ENCODE measurements around the gene UCK2.

Gene UCK2

DNA sequence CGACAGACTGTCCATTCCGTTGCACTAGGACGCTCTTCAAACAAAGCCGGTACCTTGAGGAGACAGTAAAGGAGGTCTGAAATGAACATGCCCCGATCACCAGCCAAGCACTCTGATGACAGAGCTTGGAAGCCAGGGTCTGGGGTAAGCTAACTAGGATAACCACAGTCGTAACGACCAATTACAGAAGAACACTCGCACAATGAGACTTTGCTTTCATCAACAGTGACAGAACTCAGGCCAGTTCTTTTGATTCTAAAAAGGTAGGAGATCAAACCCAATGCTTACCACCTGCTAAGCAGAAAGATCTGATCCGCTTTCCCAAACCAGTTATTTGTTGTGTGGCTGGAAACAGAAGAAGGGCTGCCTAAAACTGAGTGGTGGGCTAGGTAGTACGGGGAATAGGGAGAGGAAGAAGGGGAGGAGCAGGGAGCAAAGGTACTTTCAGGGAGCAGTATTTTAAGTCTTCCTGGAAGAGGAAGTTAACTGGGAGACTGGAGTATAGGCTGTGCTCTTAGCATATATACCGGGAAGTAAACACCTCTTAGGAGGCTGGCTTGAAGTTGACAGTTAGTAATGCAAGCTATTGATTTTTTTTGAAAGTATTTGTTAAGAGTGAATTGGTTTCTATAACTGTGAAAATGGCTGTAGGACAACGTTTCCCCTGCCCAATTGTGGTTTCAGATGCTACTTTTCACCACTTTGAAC, 38.4 kb downstream of the UCK2 start:
- TF ChIP-seq, protein P1, sequence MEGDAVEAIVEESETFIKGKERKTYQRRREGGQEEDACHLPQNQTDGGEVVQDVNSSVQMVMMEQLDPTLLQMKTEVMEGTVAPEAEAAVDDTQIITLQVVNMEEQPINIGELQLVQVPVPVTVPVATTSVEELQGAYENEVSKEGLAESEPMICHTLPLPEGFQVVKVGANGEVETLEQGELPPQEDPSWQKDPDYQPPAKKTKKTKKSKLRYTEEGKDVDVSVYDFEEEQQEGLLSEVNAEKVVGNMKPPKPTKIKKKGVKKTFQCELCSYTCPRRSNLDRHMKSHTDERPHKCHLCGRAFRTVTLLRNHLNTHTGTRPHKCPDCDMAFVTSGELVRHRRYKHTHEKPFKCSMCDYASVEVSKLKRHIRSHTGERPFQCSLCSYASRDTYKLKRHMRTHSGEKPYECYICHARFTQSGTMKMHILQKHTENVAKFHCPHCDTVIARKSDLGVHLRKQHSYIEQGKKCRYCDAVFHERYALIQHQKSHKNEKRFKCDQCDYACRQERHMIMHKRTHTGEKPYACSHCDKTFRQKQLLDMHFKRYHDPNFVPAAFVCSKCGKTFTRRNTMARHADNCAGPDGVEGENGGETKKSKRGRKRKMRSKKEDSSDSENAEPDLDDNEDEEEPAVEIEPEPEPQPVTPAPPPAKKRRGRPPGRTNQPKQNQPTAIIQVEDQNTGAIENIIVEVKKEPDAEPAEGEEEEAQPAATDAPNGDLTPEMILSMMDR (IDR thresholded peaks at IDR 0.05; ENCODE audit: low read depth, low read length) = no peak
- in situ Hi-C loops (cut with HindIII; ENCODE audit: low sequenced_read_pairs) = no loop called here
- DNase-seq (ENCODE audit: low read depth, low spot score) = no peak
- H3K4me3 ChIP-seq (ENCODE audit: low read depth, low read length) = no peak overlapping the region

DNA sequence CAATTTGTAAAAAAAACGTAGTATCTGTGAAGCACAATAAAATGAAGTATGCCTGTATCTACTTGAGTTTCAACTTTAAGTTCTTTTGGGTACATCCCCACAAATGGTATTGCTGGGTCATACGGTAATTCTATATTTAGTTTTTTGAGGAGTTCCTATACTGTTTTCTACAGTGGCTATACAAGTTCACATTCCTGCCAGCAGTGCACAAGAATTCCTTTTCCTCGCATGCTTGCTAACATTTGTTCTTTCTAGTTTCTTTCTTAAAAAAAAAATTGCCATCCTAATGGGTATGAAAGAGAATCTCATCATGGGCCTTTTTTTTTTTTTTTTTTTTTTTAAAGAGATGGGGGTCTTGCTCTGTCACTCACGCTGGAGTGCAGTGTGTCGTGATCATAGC, 41.9 kb downstream of the UCK2 start:
- DNase-seq (ENCODE audit: low read depth, low spot score) = no peak
- TF ChIP-seq, protein P1 (IDR thresholded peaks at IDR 0.05; ENCODE audit: low read depth, low read length) = peak; percentile 23
- in situ Hi-C loops (cut with HindIII; ENCODE audit: low sequenced_read_pairs) = no loop called here
- H3K4me3 ChIP-seq (ENCODE audit: low read depth, low read length) = no peak overlapping the region

DNA sequence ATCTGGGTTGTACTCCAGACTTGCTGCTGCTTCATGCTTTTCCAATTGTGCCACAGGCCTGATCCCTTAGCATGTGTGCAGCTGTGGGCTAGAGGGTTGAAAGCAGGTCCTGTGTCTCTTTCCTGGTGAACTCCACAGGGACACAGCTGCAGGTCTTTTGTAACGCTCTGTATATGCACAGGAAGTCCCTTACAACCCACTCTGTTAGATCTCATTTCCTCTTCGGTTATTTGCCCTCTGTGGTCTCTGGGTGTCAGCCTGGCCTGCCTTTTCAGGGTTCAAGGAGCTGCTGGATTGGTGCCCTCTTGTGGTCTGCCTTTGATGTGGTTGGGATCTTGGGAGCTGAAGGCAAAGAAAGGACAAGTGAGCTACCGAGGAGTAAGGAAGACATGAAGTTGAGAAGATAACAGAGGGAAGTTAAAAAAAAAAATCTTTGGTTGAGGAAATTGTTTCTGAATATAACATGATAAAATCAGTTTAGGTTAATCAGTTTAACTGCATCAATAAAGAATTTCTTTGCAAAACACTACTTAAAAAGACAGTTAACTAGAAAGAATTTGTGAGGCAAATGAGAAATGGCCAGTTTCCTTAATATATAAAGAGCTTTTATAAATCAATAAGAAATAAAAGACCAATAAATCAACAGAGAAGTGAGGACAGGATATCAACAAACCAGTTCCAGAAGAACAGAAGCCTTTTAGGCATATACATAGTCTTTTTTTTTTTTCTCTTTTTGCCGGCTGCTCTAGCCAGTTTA, 44.1 kb downstream of the UCK2 start:
- no peak overlapping the region for H3K4me3 ChIP-seq (ENCODE audit: low read depth, low read length)

DNA sequence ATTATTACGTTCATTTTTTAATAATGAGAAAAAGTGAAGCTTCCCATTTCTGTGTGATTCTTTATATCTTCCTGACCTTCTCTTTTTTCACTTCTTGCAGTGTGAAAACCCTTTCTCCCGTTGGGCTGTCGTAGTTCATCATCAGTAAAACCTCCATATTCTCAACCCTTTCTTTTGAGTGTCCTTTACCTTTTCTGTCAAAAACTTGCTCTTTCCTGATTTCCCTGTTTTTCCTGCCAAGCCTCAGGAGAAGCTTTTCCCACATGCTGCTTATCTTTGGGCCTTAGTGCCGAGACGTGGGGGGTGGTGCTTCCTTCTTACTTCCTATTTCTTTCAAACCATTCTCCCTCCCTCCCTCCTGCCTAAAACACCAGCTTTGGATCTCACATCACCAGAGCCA, 46.1 kb downstream of the UCK2 start:
- H3K4me3 ChIP-seq (ENCODE audit: low read depth, low read length) = no peak overlapping the region
- DNase-seq (ENCODE audit: low read depth, low spot score) = no peak
- in situ Hi-C loops (cut with HindIII; ENCODE audit: low sequenced_read_pairs) = no loop called here
- TF ChIP-seq, protein P1 (IDR thresholded peaks at IDR 0.05; ENCODE audit: low read depth, low read length) = no peak

More for the DNA sequence above, 44.1 kb downstream of the UCK2 start:
- DNase-seq (ENCODE audit: low read depth, low spot score) = peak; percentile 70
- in situ Hi-C loops (cut with HindIII; ENCODE audit: low sequenced_read_pairs) = no loop called here
- TF ChIP-seq, protein P1 (IDR thresholded peaks at IDR 0.05; ENCODE audit: low read depth, low read length) = peak; percentile 20

DNA sequence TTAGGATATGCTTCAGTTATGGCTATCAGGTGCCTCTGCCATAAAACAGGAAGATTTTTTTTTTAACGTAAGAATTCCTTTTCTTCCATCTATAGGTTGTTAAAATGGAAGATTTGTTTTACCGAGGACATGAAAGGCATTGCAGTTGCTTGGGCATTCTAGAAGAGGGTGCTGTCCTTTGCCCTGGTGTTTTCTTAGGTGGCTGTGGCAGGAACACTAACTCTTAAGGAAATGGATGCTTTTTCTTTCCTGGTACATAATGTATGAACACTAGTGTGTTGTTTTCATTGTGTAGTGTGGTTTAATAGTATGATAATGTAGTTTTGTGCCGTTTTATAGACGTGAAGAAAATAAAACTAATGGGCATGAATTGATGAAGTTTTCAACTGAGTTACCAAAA, 47.2 kb downstream of the UCK2 start:
- TF ChIP-seq, protein P1 (IDR thresholded peaks at IDR 0.05; ENCODE audit: low read depth, low read length) = no peak
- in situ Hi-C loops (cut with HindIII; ENCODE audit: low sequenced_read_pairs) = no loop called here
- DNase-seq (ENCODE audit: low read depth, low spot score) = no peak
- H3K4me3 ChIP-seq (ENCODE audit: low read depth, low read length) = no peak overlapping the region

DNA sequence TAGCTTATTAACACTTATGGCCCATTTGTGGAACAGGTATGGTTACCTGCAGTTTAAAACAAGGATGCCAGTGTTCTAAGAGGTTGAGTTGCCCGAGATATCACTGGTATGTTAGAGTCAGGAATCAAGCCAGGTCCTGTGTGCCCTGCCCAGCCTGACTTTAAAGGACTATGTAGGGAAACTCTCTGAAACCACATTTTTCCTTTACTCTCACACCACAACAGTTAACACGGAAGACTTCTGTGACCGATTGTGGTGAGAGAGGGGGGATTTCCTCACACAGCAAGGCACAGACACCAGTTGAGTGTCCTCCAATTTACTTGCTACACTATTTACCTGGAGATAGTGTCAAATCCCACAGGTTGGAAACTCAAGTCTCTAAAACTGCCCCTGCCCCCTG, 47.8 kb downstream of the UCK2 start:
- no peak for DNase-seq (ENCODE audit: low read depth, low spot score)
- in situ Hi-C loops (cut with HindIII; ENCODE audit: low sequenced_read_pairs) = no loop called here
- TF ChIP-seq, protein P1 (IDR thresholded peaks at IDR 0.05; ENCODE audit: low read depth, low read length) = no peak
- no peak overlapping the region for H3K4me3 ChIP-seq (ENCODE audit: low read depth, low read length)

Measured in astrocyte of the spinal cord (primary cell).